ENCODE measurements around the gene TXNL1. TPM values are rescaled to one million over a fixed set of nuclear protein-coding genes. Genes with fewer than 3 reads are reported as not detected.
"Not testable (repeated sequence)": the region's sequence is repeated elsewhere in the genome, so short reads cannot be mapped to it uniquely, and the experiment has no call there.

The TXNL1 gene
- total RNA-seq: 102 and 104 TPM in 2 replicates

GRCh38 chr18:56638232-56639103, at the start of gene TXNL1:
TSS of gene TXNL1 (minus strand) at chr18:56638592. CDS start at chr18:56638440, 152 bp downstream.
- peaks cover 36% of the 10 kb centered on the region for H3K4me1 Mint-ChIP-seq
- H3K27me3 Mint-ChIP-seq: no peaks in the 10 kb centered on the region
- peak within 1 kb of the TSS; percentile 96 for H3K27ac Mint-ChIP-seq
- H3K4me3 Mint-ChIP-seq: peak within 1 kb of the TSS; percentile 98
- H3K9me3 Mint-ChIP-seq: peaks cover 10% of the 10 kb centered on the region
- DNase-seq: peak; percentile 100
- peaks cover 28% of the 10 kb centered on the region for H3K36me3 Mint-ChIP-seq (ENCODE audit: low read depth)
- intact Hi-C loops (cut with micrococcal nuclease): loop anchor here (1.0 to 10.0 kb wide), 3 partner anchors 13 to 984 kb away; partner anchors contain the start of genes FECH, NARS1 and WDR7

- H3K27ac Mint-ChIP-seq: no peak overlapping the region
- peaks cover 9% of the 10 kb centered on the region for H3K36me3 Mint-ChIP-seq (ENCODE audit: low read depth)
- DNase-seq: no peak
- no peak overlapping the region for H3K4me3 Mint-ChIP-seq
- H3K4me1 Mint-ChIP-seq: no peaks in the 10 kb centered on the region
- intact Hi-C loops (cut with micrococcal nuclease): no loop called here
- H3K9me3 Mint-ChIP-seq: no peaks in the 10 kb centered on the region
- H3K27me3 Mint-ChIP-seq: no peaks in the 10 kb centered on the region
Observed at GRCh38 chr18:56684277-56684676, 45.9 kb upstream of the TXNL1 start.

GRCh38 chr18:56678836-56679565, 40.6 kb upstream of the TXNL1 start:
- Mint-ChIP-seq H3K4me3 (no peak overlapping the region), H3K4me1 (no peaks in the 10 kb centered on the region), H3K36me3 (ENCODE audit: low read depth) (peaks cover 22% of the 10 kb centered on the region), H3K27ac (no peak overlapping the region), H3K27me3 (no peaks in the 10 kb centered on the region), H3K9me3 (no peaks in the 10 kb centered on the region)
- no peak for DNase-seq
- intact Hi-C loops (cut with micrococcal nuclease): no loop called here

GRCh38 chr18:56676639-56677038, 38.2 kb upstream of the TXNL1 start:
- Mint-ChIP-seq H3K4me3 (no peak overlapping the region), H3K9me3 (no peaks in the 10 kb centered on the region), H3K27me3 (no peaks in the 10 kb centered on the region), H3K4me1 (peaks cover 1% of the 10 kb centered on the region), H3K36me3 (ENCODE audit: low read depth) (peaks cover 26% of the 10 kb centered on the region), H3K27ac (no peak overlapping the region)
- intact Hi-C loops (cut with micrococcal nuclease): no loop called here
- DNase-seq: no peak

GRCh38 chr18:56672981-56673380, 34.6 kb upstream of the TXNL1 start:
- H3K27ac Mint-ChIP-seq: no peak overlapping the region
- H3K9me3 Mint-ChIP-seq: no peaks in the 10 kb centered on the region
- H3K4me3 Mint-ChIP-seq: no peak overlapping the region
- no peaks in the 10 kb centered on the region for H3K27me3 Mint-ChIP-seq
- peaks cover 22% of the 10 kb centered on the region for H3K36me3 Mint-ChIP-seq (ENCODE audit: low read depth)
- peaks cover 14% of the 10 kb centered on the region for H3K4me1 Mint-ChIP-seq
- no peak for DNase-seq
- intact Hi-C loops (cut with micrococcal nuclease): no loop called here

- Mint-ChIP-seq H3K36me3 (ENCODE audit: low read depth) (peaks cover 18% of the 10 kb centered on the region), H3K27me3 (no peaks in the 10 kb centered on the region), H3K4me1 (peaks cover 14% of the 10 kb centered on the region), H3K4me3 (no peak overlapping the region), H3K27ac (no peak overlapping the region), H3K9me3 (no peaks in the 10 kb centered on the region)
- intact Hi-C loops (cut with micrococcal nuclease): no loop called here
- DNase-seq: no peak
Observed at GRCh38 chr18:56672391-56672790, 34.0 kb upstream of the TXNL1 start.

- Mint-ChIP-seq H3K4me1 (peaks cover 16% of the 10 kb centered on the region), H3K27ac (no peak overlapping the region), H3K4me3 (no peak overlapping the region), H3K36me3 (ENCODE audit: low read depth) (peaks cover 6% of the 10 kb centered on the region), H3K9me3 (peaks cover 6% of the 10 kb centered on the region), H3K27me3 (no peaks in the 10 kb centered on the region)
- intact Hi-C loops (cut with micrococcal nuclease): no loop called here
- no peak for DNase-seq
Observed at GRCh38 chr18:56662902-56663301, 24.5 kb upstream of the TXNL1 start.

GRCh38 chr18:56662502-56662901, 24.1 kb upstream of the TXNL1 start:
- H3K27ac Mint-ChIP-seq: no peak overlapping the region
- peaks cover 6% of the 10 kb centered on the region for H3K9me3 Mint-ChIP-seq
- H3K36me3 Mint-ChIP-seq (ENCODE audit: low read depth): peaks cover 8% of the 10 kb centered on the region
- peaks cover 16% of the 10 kb centered on the region for H3K4me1 Mint-ChIP-seq
- no peak overlapping the region for H3K4me3 Mint-ChIP-seq
- intact Hi-C loops (cut with micrococcal nuclease): no loop called here
- DNase-seq: no peak
- no peaks in the 10 kb centered on the region for H3K27me3 Mint-ChIP-seq

GRCh38 chr18:56662063-56662408, 23.6 kb upstream of the TXNL1 start:
- H3K27ac Mint-ChIP-seq: no peak overlapping the region
- no peak for DNase-seq
- intact Hi-C loops (cut with micrococcal nuclease): no loop called here
- H3K27me3 Mint-ChIP-seq: no peaks in the 10 kb centered on the region
- no peak overlapping the region for H3K4me3 Mint-ChIP-seq
- H3K9me3 Mint-ChIP-seq: peaks cover 6% of the 10 kb centered on the region
- peaks cover 14% of the 10 kb centered on the region for H3K4me1 Mint-ChIP-seq
- H3K36me3 Mint-ChIP-seq (ENCODE audit: low read depth): peaks cover 8% of the 10 kb centered on the region

- Mint-ChIP-seq H3K4me1 (peaks cover 14% of the 10 kb centered on the region), H3K27me3 (no peaks in the 10 kb centered on the region), H3K36me3 (ENCODE audit: low read depth) (peaks cover 8% of the 10 kb centered on the region), H3K4me3 (no peak overlapping the region), H3K27ac (no peak overlapping the region), H3K9me3 (peaks cover 6% of the 10 kb centered on the region)
- intact Hi-C loops (cut with micrococcal nuclease): no loop called here
- no peak for DNase-seq
Observed at GRCh38 chr18:56661360-56662062, 23.1 kb upstream of the TXNL1 start.

- H3K4me1 Mint-ChIP-seq: peaks cover 14% of the 10 kb centered on the region
- no peaks in the 10 kb centered on the region for H3K27me3 Mint-ChIP-seq
- no peak overlapping the region for H3K4me3 Mint-ChIP-seq
- H3K27ac Mint-ChIP-seq: no peak overlapping the region
- peaks cover 6% of the 10 kb centered on the region for H3K9me3 Mint-ChIP-seq
- DNase-seq: no peak
- peaks cover 8% of the 10 kb centered on the region for H3K36me3 Mint-ChIP-seq (ENCODE audit: low read depth)
- intact Hi-C loops (cut with micrococcal nuclease): no loop called here
Observed at GRCh38 chr18:56660655-56661054, 22.3 kb upstream of the TXNL1 start.

- Mint-ChIP-seq H3K4me3 (no peak overlapping the region), H3K4me1 (peaks cover 21% of the 10 kb centered on the region), H3K9me3 (peaks cover 6% of the 10 kb centered on the region), H3K36me3 (ENCODE audit: low read depth) (peaks cover 11% of the 10 kb centered on the region), H3K27me3 (no peaks in the 10 kb centered on the region), H3K27ac (no peak overlapping the region)
- no peak for DNase-seq
- intact Hi-C loops (cut with micrococcal nuclease): no loop called here
Observed at GRCh38 chr18:56659111-56659510, 20.7 kb upstream of the TXNL1 start.

- no peak overlapping the region for H3K4me3 Mint-ChIP-seq
- H3K36me3 Mint-ChIP-seq (ENCODE audit: low read depth): peaks cover 13% of the 10 kb centered on the region
- H3K9me3 Mint-ChIP-seq: peaks cover 6% of the 10 kb centered on the region
- no peak for DNase-seq
- intact Hi-C loops (cut with micrococcal nuclease): no loop called here
- no peak overlapping the region for H3K27ac Mint-ChIP-seq
- peaks cover 25% of the 10 kb centered on the region for H3K4me1 Mint-ChIP-seq
- no peaks in the 10 kb centered on the region for H3K27me3 Mint-ChIP-seq
Observed at GRCh38 chr18:56658261-56658660, 19.9 kb upstream of the TXNL1 start.

- H3K9me3 Mint-ChIP-seq, H3K27me3 Mint-ChIP-seq, H3K27ac Mint-ChIP-seq, H3K4me3 Mint-ChIP-seq, DNase-seq: not testable (repeated sequence)
- intact Hi-C loops (cut with micrococcal nuclease): loop anchor here (5.0 kb wide), 1 partner anchor 1067 kb away; the partner anchor contains the start of gene TCF4
- H3K36me3 Mint-ChIP-seq (ENCODE audit: low read depth): peaks cover 14% of the 10 kb centered on the region
- H3K4me1 Mint-ChIP-seq: peaks cover 36% of the 10 kb centered on the region
Observed at GRCh38 chr18:56654280-56654679, 15.9 kb upstream of the TXNL1 start.
